Stimulated activated naive CD8-positive, alpha-beta T cell treated with anti-CD3 and anti-CD28 coated beads, Interleukin-15, Interleukin-2, amounts not matched to agents 100 ng/mL and 50 ng/mL, for 24 hours (primary cell): ENCODE data around the gene MEF2B.
A peak's percentile ranks its signal among the peaks of the same experiment; 100 is the strongest.

ENCODE experiments used
- H3K27ac Mint-ChIP-seq: one replicate; pipeline ENCODE4 v1.8.0; 2021; ENCODE audit warnings: mild to moderate bottlenecking, mixed read lengths
- H3K27me3 Mint-ChIP-seq: one replicate; pipeline ENCODE4 v1.8.0; 2021; ENCODE audit warnings: mixed read lengths
- H3K36me3 Mint-ChIP-seq: one replicate; pipeline ENCODE4 v1.8.0; 2021; ENCODE audit warnings: low read depth, mixed read lengths
- H3K4me1 Mint-ChIP-seq: one replicate; pipeline ENCODE4 v1.8.0; 2021; ENCODE audit warnings: low read depth, mixed read lengths
- H3K4me3 Mint-ChIP-seq: one replicate; pipeline ENCODE4 v1.8.0; 2021; ENCODE audit warnings: mild to moderate bottlenecking, mixed read lengths
- H3K9me3 Mint-ChIP-seq: one replicate; pipeline ENCODE4 v1.8.0; 2021; ENCODE audit warnings: mixed read lengths

MEF2B gene

GRCh38 chr19:19170053-19170872 lies at the start of gene MEF2B:
TSS of gene MEF2B (minus strand) at chr19:19170263. CDS start at chr19:19150735, 19,528 bp downstream.
- H3K4me3 Mint-ChIP-seq = peak within 1 kb of the TSS; percentile 13
- no peak within 1 kb of the TSS for H3K27ac Mint-ChIP-seq
- H3K4me1 Mint-ChIP-seq = peaks cover 14% of the 10 kb centered on the region
- no peaks in the 10 kb centered on the region for H3K36me3 Mint-ChIP-seq
- no peaks in the 10 kb centered on the region for H3K9me3 Mint-ChIP-seq
- peaks cover 3% of the 10 kb centered on the region for H3K27me3 Mint-ChIP-seq

GRCh38 chr19:19218911-19219310 lies 48.8 kb upstream of the MEF2B start:
- H3K4me1 Mint-ChIP-seq = no peaks in the 10 kb centered on the region
- no peaks in the 10 kb centered on the region for H3K9me3 Mint-ChIP-seq
- H3K27ac Mint-ChIP-seq = no peak overlapping the region
- peaks cover 25% of the 10 kb centered on the region for H3K27me3 Mint-ChIP-seq
- H3K36me3 Mint-ChIP-seq = no peaks in the 10 kb centered on the region
- H3K4me3 Mint-ChIP-seq = no peak overlapping the region

- Mint-ChIP-seq H3K4me1 (no peaks in the 10 kb centered on the region), H3K9me3 (no peaks in the 10 kb centered on the region), H3K36me3 (no peaks in the 10 kb centered on the region), H3K4me3 (no peak overlapping the region), H3K27me3 (peaks cover 32% of the 10 kb centered on the region), H3K27ac (no peak overlapping the region)
Observed at GRCh38 chr19:19217099-19217498, 47.0 kb upstream of the MEF2B start.

GRCh38 chr19:19215792-19216191 lies 45.7 kb upstream of the MEF2B start:
- Mint-ChIP-seq H3K36me3 (no peaks in the 10 kb centered on the region), H3K27me3 (peaks cover 39% of the 10 kb centered on the region), H3K9me3 (no peaks in the 10 kb centered on the region), H3K4me1 (no peaks in the 10 kb centered on the region), H3K27ac (no peak overlapping the region), H3K4me3 (no peak overlapping the region)

GRCh38 chr19:19214892-19215291 lies 44.8 kb upstream of the MEF2B start:
- no peaks in the 10 kb centered on the region for H3K4me1 Mint-ChIP-seq
- no peak overlapping the region for H3K27ac Mint-ChIP-seq
- no peak overlapping the region for H3K4me3 Mint-ChIP-seq
- no peaks in the 10 kb centered on the region for H3K9me3 Mint-ChIP-seq
- peaks cover 44% of the 10 kb centered on the region for H3K27me3 Mint-ChIP-seq
- H3K36me3 Mint-ChIP-seq = no peaks in the 10 kb centered on the region

- Mint-ChIP-seq H3K4me1 (no peaks in the 10 kb centered on the region), H3K4me3 (no peak overlapping the region), H3K27me3 (peaks cover 44% of the 10 kb centered on the region), H3K27ac (no peak overlapping the region), H3K9me3 (no peaks in the 10 kb centered on the region), H3K36me3 (no peaks in the 10 kb centered on the region)
Observed at GRCh38 chr19:19214159-19214490, 44.1 kb upstream of the MEF2B start.

- H3K27me3 Mint-ChIP-seq = peaks cover 44% of the 10 kb centered on the region
- no peak overlapping the region for H3K4me3 Mint-ChIP-seq
- H3K4me1 Mint-ChIP-seq = no peaks in the 10 kb centered on the region
- H3K36me3 Mint-ChIP-seq = no peaks in the 10 kb centered on the region
- no peak overlapping the region for H3K27ac Mint-ChIP-seq
- no peaks in the 10 kb centered on the region for H3K9me3 Mint-ChIP-seq
Observed at GRCh38 chr19:19213426-19214158, 43.5 kb upstream of the MEF2B start.

GRCh38 chr19:19212916-19213315 lies 42.9 kb upstream of the MEF2B start:
- Mint-ChIP-seq H3K4me3 (no peak overlapping the region), H3K27me3 (peaks cover 44% of the 10 kb centered on the region), H3K27ac (no peak overlapping the region), H3K9me3 (no peaks in the 10 kb centered on the region), H3K4me1 (no peaks in the 10 kb centered on the region), H3K36me3 (no peaks in the 10 kb centered on the region)

GRCh38 chr19:19211499-19212420 lies 41.7 kb upstream of the MEF2B start, which contains the start of gene NCAN:
TSS of gene NCAN (plus strand) at chr19:19211958. CDS start at chr19:19216954, 4,996 bp downstream.
- peaks cover 11% of the 10 kb centered on the region for H3K4me1 Mint-ChIP-seq
- H3K36me3 Mint-ChIP-seq = no peaks in the 10 kb centered on the region
- H3K27me3 Mint-ChIP-seq = peaks cover 45% of the 10 kb centered on the region
- H3K27ac Mint-ChIP-seq = no peak within 1 kb of the TSS
- no peaks in the 10 kb centered on the region for H3K9me3 Mint-ChIP-seq
- no peak within 1 kb of the TSS for H3K4me3 Mint-ChIP-seq

GRCh38 chr19:19209372-19209771 lies 39.3 kb upstream of the MEF2B start:
- peaks cover 33% of the 10 kb centered on the region for H3K27me3 Mint-ChIP-seq
- no peaks in the 10 kb centered on the region for H3K9me3 Mint-ChIP-seq
- H3K27ac Mint-ChIP-seq = no peak overlapping the region
- H3K4me3 Mint-ChIP-seq = no peak overlapping the region
- no peaks in the 10 kb centered on the region for H3K36me3 Mint-ChIP-seq
- H3K4me1 Mint-ChIP-seq = peaks cover 12% of the 10 kb centered on the region

GRCh38 chr19:19207637-19208572 lies 37.8 kb upstream of the MEF2B start:
- H3K27ac Mint-ChIP-seq = no peak overlapping the region
- peaks cover 15% of the 10 kb centered on the region for H3K4me1 Mint-ChIP-seq
- H3K36me3 Mint-ChIP-seq = peaks cover under 1% of the 10 kb centered on the region
- H3K4me3 Mint-ChIP-seq = no peak overlapping the region
- peaks cover 19% of the 10 kb centered on the region for H3K27me3 Mint-ChIP-seq
- no peaks in the 10 kb centered on the region for H3K9me3 Mint-ChIP-seq

GRCh38 chr19:19206938-19207337 lies 36.9 kb upstream of the MEF2B start:
- peaks cover 11% of the 10 kb centered on the region for H3K36me3 Mint-ChIP-seq
- no peaks in the 10 kb centered on the region for H3K9me3 Mint-ChIP-seq
- no peak overlapping the region for H3K4me3 Mint-ChIP-seq
- H3K27ac Mint-ChIP-seq = no peak overlapping the region
- H3K4me1 Mint-ChIP-seq = peaks cover 25% of the 10 kb centered on the region
- peaks cover 17% of the 10 kb centered on the region for H3K27me3 Mint-ChIP-seq

- peaks cover 9% of the 10 kb centered on the region for H3K27me3 Mint-ChIP-seq
- H3K36me3 Mint-ChIP-seq = peaks cover 11% of the 10 kb centered on the region
- peaks cover 28% of the 10 kb centered on the region for H3K4me1 Mint-ChIP-seq
- no peak overlapping the region for H3K27ac Mint-ChIP-seq
- H3K9me3 Mint-ChIP-seq = no peaks in the 10 kb centered on the region
- H3K4me3 Mint-ChIP-seq = no peak overlapping the region
Observed at GRCh38 chr19:19205416-19206410, 35.6 kb upstream of the MEF2B start.
